ENCODE measurements around the gene ATP8A1. TPM values are rescaled to one million over a fixed set of nuclear protein-coding genes. Genes with fewer than 3 reads are reported as not detected.

The ATP8A1 gene
- polyA plus RNA-seq, 4 donors, result 5.1 to 90.1 (median 9.4) TPM

DNA sequence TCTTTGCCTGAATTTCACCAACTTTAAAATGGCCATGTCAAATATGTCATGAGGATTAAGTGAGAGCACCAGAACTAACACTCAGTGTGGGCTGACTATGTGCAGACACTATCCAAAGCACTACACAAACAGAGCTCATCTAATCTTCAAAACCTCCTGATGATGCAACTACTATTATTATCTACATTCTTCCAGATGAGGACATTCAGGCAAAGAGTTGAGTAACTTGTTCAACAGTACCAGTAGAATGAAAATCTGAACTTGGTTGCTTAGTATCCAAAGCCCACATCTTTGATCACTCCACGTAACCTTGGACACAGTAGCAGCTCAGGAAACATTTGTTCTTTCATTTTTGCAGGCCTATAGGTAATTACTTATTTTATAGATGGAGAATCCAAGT, 90.1 kb downstream of the ATP8A1 start:
- peaks cover 0 to 14% (median 0%) of the 10 kb centered on the region in 3 donors for H3K36me3 ChIP-seq (ENCODE audit: control insufficient read depth in 3 of 3, insufficient read depth in 2 of 3, low read depth in 1 of 3, low read length in 3 of 3)
- no peaks in the 10 kb centered on the region for H3K27me3 ChIP-seq (ENCODE audit: control insufficient read depth in 3 of 3, insufficient read depth in 3 of 3, low read length in 3 of 3)
- WGBS, 3 donors, result 94 to 100% (median 95%) methylated on average over 1 of the region's 1 CpG
- no peak overlapping the region for H3K4me3 ChIP-seq (ENCODE audit: low read depth in 1 of 3, low read length in 3 of 3)
- H3K27ac ChIP-seq (ENCODE audit: low read depth in 1 of 3, low read length in 2 of 3), result no peak overlapping the region
- H3K4me1 ChIP-seq (ENCODE audit: control insufficient read depth in 3 of 3, insufficient read depth in 2 of 3, low read depth in 1 of 3, low read length in 2 of 3), result no peaks in the 10 kb centered on the region
- FAIRE-seq (no peak), DNase-seq (no peak)
- no peaks in the 10 kb centered on the region for H3K9me3 ChIP-seq (ENCODE audit: control insufficient read depth in 2 of 2, insufficient read depth in 1 of 2, low read depth in 1 of 2, low read length in 1 of 2)

GRCh38 chr4:42562016-42562415, 94.9 kb downstream of the ATP8A1 start:
- no peaks in the 10 kb centered on the region for H3K4me1 ChIP-seq (ENCODE audit: control insufficient read depth in 3 of 3, insufficient read depth in 2 of 3, low read depth in 1 of 3, low read length in 2 of 3)
- FAIRE-seq (no peak), DNase-seq (no peak)
- H3K4me3 ChIP-seq (ENCODE audit: low read depth in 1 of 3, low read length in 3 of 3), result no peak overlapping the region
- H3K36me3 ChIP-seq (ENCODE audit: control insufficient read depth in 3 of 3, insufficient read depth in 2 of 3, low read depth in 1 of 3, low read length in 3 of 3), result peaks cover 0 to 25% (median 0%) of the 10 kb centered on the region in 3 donors
- H3K9me3 ChIP-seq (ENCODE audit: control insufficient read depth in 2 of 2, insufficient read depth in 1 of 2, low read depth in 1 of 2, low read length in 1 of 2), result no peaks in the 10 kb centered on the region
- H3K27ac ChIP-seq (ENCODE audit: low read depth in 1 of 3, low read length in 2 of 3), result no peak overlapping the region
- 94% methylated on average over 5 of the region's 5 CpGs for WGBS, 3 donors
- no peaks in the 10 kb centered on the region for H3K27me3 ChIP-seq (ENCODE audit: control insufficient read depth in 3 of 3, insufficient read depth in 3 of 3, low read length in 3 of 3)

GRCh38 chr4:42561031-42561430, 95.9 kb downstream of the ATP8A1 start:
- no peak for DNase-seq
- Histone ChIP-seq H3K27ac (ENCODE audit: low read depth in 1 of 3, low read length in 2 of 3) (no peak overlapping the region), H3K4me3 (ENCODE audit: low read depth in 1 of 3, low read length in 3 of 3) (no peak overlapping the region), H3K27me3 (ENCODE audit: control insufficient read depth in 3 of 3, insufficient read depth in 3 of 3, low read length in 3 of 3) (no peaks in the 10 kb centered on the region), H3K4me1 (ENCODE audit: control insufficient read depth in 3 of 3, insufficient read depth in 2 of 3, low read depth in 1 of 3, low read length in 2 of 3) (no peaks in the 10 kb centered on the region), H3K9me3 (ENCODE audit: control insufficient read depth in 2 of 2, insufficient read depth in 1 of 2, low read depth in 1 of 2, low read length in 1 of 2) (no peaks in the 10 kb centered on the region), H3K36me3 (ENCODE audit: control insufficient read depth in 3 of 3, insufficient read depth in 2 of 3, low read depth in 1 of 3, low read length in 3 of 3) (peaks cover 0 to 25% (median 0%) of the 10 kb centered on the region in 3 donors)
- FAIRE-seq, result no peak
- 96 to 98% (median 97%) methylated on average over 11 of the region's 11 CpGs for WGBS, 3 donors

- DNase-seq, result no peak
- no peaks in the 10 kb centered on the region for H3K27me3 ChIP-seq (ENCODE audit: control insufficient read depth in 3 of 3, insufficient read depth in 3 of 3, low read length in 3 of 3)
- no peaks in the 10 kb centered on the region for H3K9me3 ChIP-seq (ENCODE audit: control insufficient read depth in 2 of 2, insufficient read depth in 1 of 2, low read depth in 1 of 2, low read length in 1 of 2)
- H3K36me3 ChIP-seq (ENCODE audit: control insufficient read depth in 3 of 3, insufficient read depth in 2 of 3, low read depth in 1 of 3, low read length in 3 of 3), result peaks cover 0 to 27% (median 0%) of the 10 kb centered on the region in 3 donors
- 80 to 95% (median 88%) methylated on average over 3 of the region's 3 CpGs for WGBS, 3 donors
- no peaks in the 10 kb centered on the region for H3K4me1 ChIP-seq (ENCODE audit: control insufficient read depth in 3 of 3, insufficient read depth in 2 of 3, low read depth in 1 of 3, low read length in 2 of 3)
- no peak overlapping the region for H3K4me3 ChIP-seq (ENCODE audit: low read depth in 1 of 3, low read length in 3 of 3)
- FAIRE-seq, result no peak
- H3K27ac ChIP-seq (ENCODE audit: low read depth in 1 of 3, low read length in 2 of 3), result no peak overlapping the region
Observed at GRCh38 chr4:42560467-42560861, 96.4 kb downstream of the ATP8A1 start.

- Histone ChIP-seq H3K9me3 (ENCODE audit: control insufficient read depth in 2 of 2, insufficient read depth in 1 of 2, low read depth in 1 of 2, low read length in 1 of 2) (no peaks in the 10 kb centered on the region), H3K4me3 (ENCODE audit: low read depth in 1 of 3, low read length in 3 of 3) (no peak overlapping the region), H3K4me1 (ENCODE audit: control insufficient read depth in 3 of 3, insufficient read depth in 2 of 3, low read depth in 1 of 3, low read length in 2 of 3) (no peaks in the 10 kb centered on the region), H3K27ac (ENCODE audit: low read depth in 1 of 3, low read length in 2 of 3) (no peak overlapping the region), H3K27me3 (ENCODE audit: control insufficient read depth in 3 of 3, insufficient read depth in 3 of 3, low read length in 3 of 3) (no peaks in the 10 kb centered on the region), H3K36me3 (ENCODE audit: control insufficient read depth in 3 of 3, insufficient read depth in 2 of 3, low read depth in 1 of 3, low read length in 3 of 3) (peaks cover 0 to 29% (median 0%) of the 10 kb centered on the region in 3 donors)
- no peak for FAIRE-seq
- WGBS, 3 donors, result 59 to 73% (median 65%) methylated on average over 1 of the region's 1 CpG
- DNase-seq, result no peak
Observed at GRCh38 chr4:42558156-42558555, 98.7 kb downstream of the ATP8A1 start.

DNA sequence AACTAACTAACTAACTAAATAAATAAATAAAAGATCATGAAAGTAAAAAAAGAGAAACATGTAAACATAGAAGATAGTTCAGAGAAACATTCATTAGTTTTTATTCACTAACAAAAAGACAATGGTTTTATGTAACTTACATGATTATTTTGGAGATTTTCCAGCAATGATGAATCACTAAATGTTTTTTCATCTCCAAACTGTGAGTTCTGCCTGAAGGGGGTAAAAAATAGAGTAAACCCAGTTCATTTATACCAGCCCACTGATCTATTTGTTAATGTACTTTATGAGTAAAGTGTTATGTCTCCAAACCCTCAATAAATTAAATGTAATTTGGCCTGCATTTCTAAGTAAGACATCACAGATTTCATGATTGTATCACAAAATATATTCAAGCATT, 101.1 kb downstream of the ATP8A1 start:
- no peak for DNase-seq
- FAIRE-seq, result no peak
- Histone ChIP-seq H3K27me3 (ENCODE audit: control insufficient read depth in 3 of 3, insufficient read depth in 3 of 3, low read length in 3 of 3) (no peaks in the 10 kb centered on the region), H3K36me3 (ENCODE audit: control insufficient read depth in 3 of 3, insufficient read depth in 2 of 3, low read depth in 1 of 3, low read length in 3 of 3) (peaks cover 0 to 20% (median 0%) of the 10 kb centered on the region in 3 donors), H3K4me3 (ENCODE audit: low read depth in 1 of 3, low read length in 3 of 3) (no peak overlapping the region), H3K9me3 (ENCODE audit: control insufficient read depth in 2 of 2, insufficient read depth in 1 of 2, low read depth in 1 of 2, low read length in 1 of 2) (no peaks in the 10 kb centered on the region), H3K27ac (ENCODE audit: low read depth in 1 of 3, low read length in 2 of 3) (no peak overlapping the region), H3K4me1 (ENCODE audit: control insufficient read depth in 3 of 3, insufficient read depth in 2 of 3, low read depth in 1 of 3, low read length in 2 of 3) (no peaks in the 10 kb centered on the region)

DNA sequence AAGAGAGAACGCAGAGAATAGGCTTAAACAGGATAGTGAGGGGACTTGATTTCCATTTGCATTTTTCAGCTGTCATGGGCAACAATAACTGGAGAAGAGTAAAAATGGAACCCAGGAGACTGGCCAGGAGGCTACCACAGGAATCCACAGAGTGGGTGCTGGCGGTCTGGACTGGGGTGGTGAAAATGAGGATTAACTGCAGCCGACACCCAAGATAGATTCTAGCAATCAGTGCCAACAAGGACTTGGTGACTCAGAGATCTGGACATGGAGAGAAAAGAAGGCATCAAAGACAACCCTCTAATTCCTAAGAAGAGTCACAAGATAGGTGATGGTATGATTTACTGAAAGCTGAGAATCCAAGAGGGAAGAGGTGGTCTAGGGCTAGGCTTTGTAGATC, 102.8 kb downstream of the ATP8A1 start:
- Histone ChIP-seq H3K4me3 (ENCODE audit: low read depth in 1 of 3, low read length in 3 of 3) (no peak overlapping the region), H3K27ac (ENCODE audit: low read depth in 1 of 3, low read length in 2 of 3) (no peak overlapping the region), H3K36me3 (ENCODE audit: control insufficient read depth in 3 of 3, insufficient read depth in 2 of 3, low read depth in 1 of 3, low read length in 3 of 3) (peaks cover 0 to 23% (median 0%) of the 10 kb centered on the region in 3 donors), H3K27me3 (ENCODE audit: control insufficient read depth in 3 of 3, insufficient read depth in 3 of 3, low read length in 3 of 3) (no peaks in the 10 kb centered on the region), H3K9me3 (ENCODE audit: control insufficient read depth in 2 of 2, insufficient read depth in 1 of 2, low read depth in 1 of 2, low read length in 1 of 2) (no peaks in the 10 kb centered on the region), H3K4me1 (ENCODE audit: control insufficient read depth in 3 of 3, insufficient read depth in 2 of 3, low read depth in 1 of 3, low read length in 2 of 3) (no peaks in the 10 kb centered on the region)
- WGBS, 3 donors, result 95 to 99% (median 96%) methylated on average over 3 of the region's 3 CpGs
- DNase-seq (no peak), FAIRE-seq (no peak)

- 86 to 98% (median 97%) methylated on average over 1 of the region's 1 CpG for WGBS, 3 donors
- H3K36me3 ChIP-seq (ENCODE audit: control insufficient read depth in 3 of 3, insufficient read depth in 2 of 3, low read depth in 1 of 3, low read length in 3 of 3), result peaks cover 0 to 15% (median 2%) of the 10 kb centered on the region in 3 donors
- FAIRE-seq, result no peak
Observed at GRCh38 chr4:42549896-42550295, 107.0 kb downstream of the ATP8A1 start.

GRCh38 chr4:42547805-42548204, 109.1 kb downstream of the ATP8A1 start:
- Histone ChIP-seq H3K27me3 (ENCODE audit: control insufficient read depth in 3 of 3, insufficient read depth in 3 of 3, low read length in 3 of 3) (no peaks in the 10 kb centered on the region), H3K36me3 (ENCODE audit: control insufficient read depth in 3 of 3, insufficient read depth in 2 of 3, low read depth in 1 of 3, low read length in 3 of 3) (peaks cover 0 to 8% (median 2%) of the 10 kb centered on the region in 3 donors), H3K4me1 (ENCODE audit: control insufficient read depth in 3 of 3, insufficient read depth in 2 of 3, low read depth in 1 of 3, low read length in 2 of 3) (no peaks in the 10 kb centered on the region), H3K4me3 (ENCODE audit: low read depth in 1 of 3, low read length in 3 of 3) (no peak overlapping the region), H3K9me3 (ENCODE audit: control insufficient read depth in 2 of 2, insufficient read depth in 1 of 2, low read depth in 1 of 2, low read length in 1 of 2) (no peaks in the 10 kb centered on the region), H3K27ac (ENCODE audit: low read depth in 1 of 3, low read length in 2 of 3) (no peak overlapping the region)
- FAIRE-seq (no peak), DNase-seq (no peak)
- 92 to 95% (median 92%) methylated on average over 3 of the region's 3 CpGs for WGBS, 3 donors

More at GRCh38 chr4:42549896-42550295, 107.0 kb downstream of the ATP8A1 start:
- H3K27ac ChIP-seq (ENCODE audit: low read depth in 1 of 3, low read length in 2 of 3), result no peak overlapping the region
- no peaks in the 10 kb centered on the region for H3K4me1 ChIP-seq (ENCODE audit: control insufficient read depth in 3 of 3, insufficient read depth in 2 of 3, low read depth in 1 of 3, low read length in 2 of 3)
- no peak overlapping the region for H3K4me3 ChIP-seq (ENCODE audit: low read depth in 1 of 3, low read length in 3 of 3)
- no peak for DNase-seq
- H3K27me3 ChIP-seq (ENCODE audit: control insufficient read depth in 3 of 3, insufficient read depth in 3 of 3, low read length in 3 of 3), result no peaks in the 10 kb centered on the region
- no peaks in the 10 kb centered on the region for H3K9me3 ChIP-seq (ENCODE audit: control insufficient read depth in 2 of 2, insufficient read depth in 1 of 2, low read depth in 1 of 2, low read length in 1 of 2)
